GM23338 (cell line): Measurements from ENCODE around the gene SEMA4D.

ENCODE experiments used
- CTCF ChIP-seq, 2 experiments: fragments of 200-600 bp in 1 of 2; sonication (generic) in 1 of 2; conservative IDR thresholded peaks; 2 replicates each; pipeline versions ENCODE4 v1.5.1 to v1.6.1; 2016 to 2017; ENCODE audit warnings: antibody characterized with exemption in 2 of 2, low read depth in 2 of 2, mild to moderate bottlenecking in 2 of 2, moderate library complexity in 1 of 2
- EZH2 ChIP-seq: fragments of 200-600 bp; sonication (generic); IDR thresholded peaks from one replicate; pipeline ENCODE4 v1.8.0; 2017; ENCODE audit warnings: antibody characterized with exemption, mild to moderate bottlenecking, low read depth; ENCODE audit not compliant: unreplicated experiment

GRCh38 chr9:89453452-89453851, 44.5 kb downstream of the SEMA4D start:
- TF ChIP-seq CTCF (conservative IDR thresholded peaks at IDR 0.05; ENCODE audit: low read depth in 2 of 2), result no peak
- no peak for TF ChIP-seq EZH2
